Sigmoid colon (tissue), 7 donors: ENCODE data around the gene ZBTB3. TPM values are rescaled to one million over a fixed set of nuclear protein-coding genes. Genes with fewer than 3 reads are reported as not detected.

Experiments
- DNase-seq: peaks from one replicate; pipeline ENCODE4 v3.0.0-alpha.2; 2019
- H3K27ac ChIP-seq, 4 donors: fragments of 200-600 bp; sonication (generic); one replicate each; pipeline ENCODE4 v1.5.1; 2016 to 2019; ENCODE audit warnings: mild to moderate bottlenecking in 1 of 4
- H3K27me3 ChIP-seq, 3 donors: fragments of 200-600 bp; sonication (generic); one replicate each; pipeline ENCODE4 v1.5.1; 2019; ENCODE audit warnings: mild to moderate bottlenecking in 1 of 3
- H3K36me3 ChIP-seq, 4 donors: fragments of 200-600 bp; sonication (generic); one replicate each; pipeline ENCODE4 v1.5.1; 2016 to 2019
- H3K4me1 ChIP-seq, 4 donors: fragments of 200-600 bp; sonication (generic); one replicate each; pipeline ENCODE4 v1.5.1; 2017 to 2019
- H3K4me3 ChIP-seq, 4 donors: fragments of 200-600 bp; sonication (generic); one replicate each; pipeline ENCODE4 v1.5.1; 2017 to 2019; ENCODE audit warnings: mild to moderate bottlenecking in 2 of 4, moderate library complexity in 1 of 4
- H3K9me3 ChIP-seq, 4 donors: fragments of 200-600 bp in 3 of 4; sonication (generic) in 3 of 4; one replicate each; pipeline versions ENCODE4 v1.5.1 to v1.6.1; 2013 to 2019
- CTCF ChIP-seq, 4 experiments: fragments of 450-650 bp in 3 of 4; fragments of 200-600 bp in 1 of 4; IDR thresholded peaks; one replicate each; pipeline ENCODE4 v1.5.1; 2016 to 2019; ENCODE audit warnings: antibody characterized with exemption in 4 of 4, mild to moderate bottlenecking in 3 of 4, moderate library complexity in 2 of 4
- EP300 ChIP-seq, 4 donors: sonication (generic); formaldehyde crosslinking; IDR thresholded peaks; one replicate each; pipeline ENCODE4 v1.6.1; 2017; ENCODE audit warnings: antibody characterized with exemption in 4 of 4
- POLR2A ChIP-seq, 2 donors: fragments of 450-650 bp; IDR thresholded peaks; one replicate each; pipeline ENCODE4 v1.6.1; 2016; ENCODE audit warnings: antibody characterized with exemption in 2 of 2, mild to moderate bottlenecking in 2 of 2, moderate library complexity in 2 of 2
- POLR2AphosphoS5 ChIP-seq, 4 donors: sonication (generic); formaldehyde crosslinking; IDR thresholded peaks; one replicate each; pipeline ENCODE4 v1.6.1; 2017; ENCODE audit warnings: antibody characterized with exemption in 4 of 4
- WGBS, 2 donors: extraction: QIAGEN DNeasy Blood & Tissue Kit; methylation state at CpG; one replicate each; pipeline ENCODE4 v1.1.7; 2013; 5-methylcytosine and 5-hydroxymethylcytosine counted together
- intact Hi-C: fragments of 100-400 bp; cut with DNase I; formaldehyde crosslinking; loops from one replicate; pipeline ENCODE4 v1.15.1; 2023
- polyA plus RNA-seq, 3 donors: library from polyadenylated mRNA; stranded (reverse); fragments of 200-250 nt; gene quantifications; one replicate each; pipeline ENCODE4 v1.2.3, GENCODE V29; 2013
- total RNA-seq, 4 donors: library from RNA; depleted of rRNA; stranded (reverse); fragments of >200 nt; gene quantifications; one replicate each; pipeline ENCODE4 v1.1.0, GENCODE V29; 2016
- donor health status: healthy with polysubstance abuse.
- donor health status: Bipolar disorder and iron deficiency.
- donor health status: healthy.

Gene ZBTB3
- total and polyA plus RNA-seq, 7 donors: 1.2 to 12.1 (median 6.6) TPM

GRCh38 chr11:62709247-62710000, 44.5 kb downstream of the ZBTB3 start:
- Histone ChIP-seq H3K27ac (peak overlapping the region; percentile 88 to 94 (median 92)), H3K4me3 (peak overlapping the region; percentile 44 to 59 (median 55)), H3K36me3 (peaks cover 10 to 41% (median 21%) of the 10 kb centered on the region in 4 donors), H3K27me3 (no peaks in the 10 kb centered on the region), H3K9me3 (no peaks in the 10 kb centered on the region), H3K4me1 (peaks cover 0 to 40% (median 36%) of the 10 kb centered on the region in 4 donors)
- WGBS, 2 donors: 2 to 4% methylated on average over 47 of the region's 47 CpGs
- DNase-seq: peak; percentile 100
- intact Hi-C loops: loop anchor here (5.0 kb wide), 3 partner anchors 42 to 97 kb away; partner anchors contain the start of genes C11orf98, CSKMT, EML3 and INTS5
- TF ChIP-seq POLR2A (IDR thresholded peaks at IDR 0.05) (peak; percentile 55 to 71), EP300 (IDR thresholded peaks at IDR 0.05) (no peak), CTCF (IDR thresholded peaks at IDR 0.05) (no peak), POLR2AphosphoS5 (IDR thresholded peaks at IDR 0.05) (peak; percentile 71 to 91 (median 84))

GRCh38 chr11:62708793-62709192, 45.2 kb downstream of the ZBTB3 start:
- TF ChIP-seq POLR2AphosphoS5 (IDR thresholded peaks at IDR 0.05): no peak
- intact Hi-C loops: loop anchor here (5.0 kb wide), 3 partner anchors 41 to 96 kb away; partner anchors contain the start of genes C11orf98, CSKMT, EML3 and INTS5
- WGBS, 2 donors: 2 to 5% methylated on average over 7 of the region's 7 CpGs
- DNase-seq: peak; percentile 73
- peak overlapping the region; percentile 44 to 59 (median 55) for H3K4me3 ChIP-seq
- H3K4me1 ChIP-seq: peaks cover 0 to 40% (median 36%) of the 10 kb centered on the region in 4 donors
- no peaks in the 10 kb centered on the region for H3K9me3 ChIP-seq
- no peaks in the 10 kb centered on the region for H3K27me3 ChIP-seq
- H3K27ac ChIP-seq: peak overlapping the region; percentile 88 to 94 (median 92)
- H3K36me3 ChIP-seq: peaks cover 5 to 34% (median 15%) of the 10 kb centered on the region in 4 donors

- H3K4me1 ChIP-seq: peaks cover 0 to 40% (median 36%) of the 10 kb centered on the region in 4 donors
- WGBS, 2 donors: 79 to 81% methylated on average over 5 of the region's 5 CpGs
- peak; percentile 68 for DNase-seq
- H3K36me3 ChIP-seq: peaks cover 5 to 30% (median 13%) of the 10 kb centered on the region in 4 donors
- H3K4me3 ChIP-seq: peak overlapping the region in 1 of 4 donors; percentile 55
- H3K27ac ChIP-seq: peak overlapping the region; percentile 88 to 94 (median 92)
- no peak for TF ChIP-seq EP300 (IDR thresholded peaks at IDR 0.05)
- no peaks in the 10 kb centered on the region for H3K9me3 ChIP-seq
- intact Hi-C loops: loop anchor here (5.0 kb wide), 3 partner anchors 41 to 96 kb away; partner anchors contain the start of genes C11orf98, CSKMT, EML3 and INTS5
- no peaks in the 10 kb centered on the region for H3K27me3 ChIP-seq
Measured at GRCh38 chr11:62708392-62708791, 45.6 kb downstream of the ZBTB3 start.

- WGBS, 2 donors: 83 to 86% methylated on average over 10 of the region's 10 CpGs
- Histone ChIP-seq H3K4me3 (peak within 1 kb of the TSS; percentile 49 to 73 (median 62)), H3K9me3 (no peaks in the 10 kb centered on the region), H3K27me3 (no peaks in the 10 kb centered on the region), H3K36me3 (peaks cover 0 to 21% (median 8%) of the 10 kb centered on the region in 4 donors), H3K27ac (peak within 1 kb of the TSS; percentile 88 to 94 (median 92)), H3K4me1 (peaks cover 0 to 40% (median 36%) of the 10 kb centered on the region in 4 donors)
- intact Hi-C loops: loop anchor here (5.0 kb wide), 3 partner anchors 40 to 95 kb away; partner anchors contain the start of genes C11orf98, CSKMT, EML3 and INTS5
- no peak for DNase-seq
- TF ChIP-seq POLR2AphosphoS5 (IDR thresholded peaks at IDR 0.05) (no peak), POLR2A (IDR thresholded peaks at IDR 0.05) (no peak), CTCF (IDR thresholded peaks at IDR 0.05) (no peak), EP300 (IDR thresholded peaks at IDR 0.05) (no peak)
Measured at GRCh38 chr11:62707277-62707861, 46.6 kb downstream of the ZBTB3 start, which contains the start of the genes BSCL2 and GNG3. BSCL2 (minus strand) TSS chr11:62707424; CDS start chr11:62707195, 229 bp downstream. GNG3 (plus strand) TSS chr11:62707676; CDS start chr11:62708296, 620 bp downstream.

GRCh38 chr11:62706850-62707247, 47.1 kb downstream of the ZBTB3 start:
- H3K4me1 ChIP-seq: peaks cover 0 to 40% (median 36%) of the 10 kb centered on the region in 4 donors
- no peaks in the 10 kb centered on the region for H3K27me3 ChIP-seq
- peak overlapping the region; percentile 49 to 73 (median 62) for H3K4me3 ChIP-seq
- H3K36me3 ChIP-seq: peaks cover 0 to 19% (median 6%) of the 10 kb centered on the region in 4 donors
- TF ChIP-seq CTCF (IDR thresholded peaks at IDR 0.05) (no peak), POLR2AphosphoS5 (IDR thresholded peaks at IDR 0.05) (no peak), POLR2A (IDR thresholded peaks at IDR 0.05) (no peak), EP300 (IDR thresholded peaks at IDR 0.05) (no peak)
- peak overlapping the region; percentile 81 to 88 (median 86) for H3K27ac ChIP-seq
- no peaks in the 10 kb centered on the region for H3K9me3 ChIP-seq
- WGBS, 2 donors: 77 to 85% methylated on average over 8 of the region's 8 CpGs
- intact Hi-C loops: loop anchor here (5.0 kb wide), 3 partner anchors 40 to 95 kb away; partner anchors contain the start of genes C11orf98, CSKMT, EML3 and INTS5
- DNase-seq: peak; percentile 61
